ENCODE data around the gene PRSS53. TPM values are rescaled to one million over a fixed set of nuclear protein-coding genes. Genes with fewer than 3 reads are reported as not detected.
A peak's percentile ranks its signal among the peaks of the same experiment; 100 is the strongest.
"Not testable (repeated sequence)": the region's sequence is repeated elsewhere in the genome, so short reads cannot be mapped to it uniquely, and the experiment has no call there.

The PRSS53 gene
- total RNA-seq, 2 donors from 2014 or later = 3.2 to 4.4 TPM

DNA sequence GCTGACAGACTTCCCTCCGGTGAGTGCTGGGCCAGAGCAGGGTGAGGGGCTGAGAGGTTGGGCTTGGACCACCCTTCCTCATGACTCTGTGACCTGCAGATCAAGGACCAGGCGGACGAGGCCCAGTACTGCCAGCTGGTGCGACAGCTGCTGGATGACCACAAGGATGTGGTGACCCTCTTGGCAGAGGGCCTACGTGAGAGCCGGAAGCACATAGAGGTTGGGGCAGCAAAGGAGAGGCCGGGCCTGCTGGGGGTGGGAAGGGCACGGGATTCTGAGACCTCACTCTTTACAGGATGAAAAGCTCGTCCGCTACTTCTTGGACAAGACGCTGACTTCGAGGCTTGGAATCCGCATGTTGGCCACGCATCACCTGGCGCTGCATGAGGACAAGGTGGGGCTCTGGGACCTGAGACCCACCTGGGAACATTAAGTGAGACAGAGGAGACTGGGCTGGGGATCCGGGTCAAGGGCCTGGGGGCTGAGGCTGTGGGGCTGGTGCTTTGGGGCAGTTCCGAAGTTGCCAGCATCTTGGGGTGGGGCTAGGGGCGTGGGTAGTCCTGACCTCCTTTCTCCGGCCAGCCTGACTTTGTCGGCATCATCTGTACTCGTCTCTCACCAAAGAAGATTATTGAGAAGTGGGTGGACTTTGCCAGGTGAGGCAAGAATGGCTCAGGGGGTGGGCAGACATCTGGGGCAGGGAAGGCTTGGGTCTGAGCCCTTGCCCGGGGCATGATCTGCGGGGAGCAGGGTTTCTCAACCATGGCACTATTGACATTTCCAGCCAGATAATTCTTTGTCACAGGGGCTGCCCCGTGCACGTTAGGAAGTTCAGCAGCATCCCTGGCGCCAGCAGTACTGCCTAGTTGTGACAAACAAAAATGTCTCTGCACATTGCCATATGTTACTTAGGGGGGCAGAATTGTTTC lies 21.6 kb upstream of the PRSS53 start:
- Mint-ChIP-seq H3K27ac (no peak overlapping the region), H3K4me3 (peak overlapping the region; percentile 87), H3K36me3 (ENCODE audit: low read depth) (peaks cover 2% of the 10 kb centered on the region), H3K4me1 (peaks cover 17% of the 10 kb centered on the region), H3K27me3 (no peaks in the 10 kb centered on the region)
- H3K9me3 ChIP-seq (ENCODE audit: control insufficient read depth, low read length, poor library complexity, severe bottlenecking) = no peaks in the 10 kb centered on the region
- DNase-seq (no peak), ATAC-seq (no peak)

DNA sequence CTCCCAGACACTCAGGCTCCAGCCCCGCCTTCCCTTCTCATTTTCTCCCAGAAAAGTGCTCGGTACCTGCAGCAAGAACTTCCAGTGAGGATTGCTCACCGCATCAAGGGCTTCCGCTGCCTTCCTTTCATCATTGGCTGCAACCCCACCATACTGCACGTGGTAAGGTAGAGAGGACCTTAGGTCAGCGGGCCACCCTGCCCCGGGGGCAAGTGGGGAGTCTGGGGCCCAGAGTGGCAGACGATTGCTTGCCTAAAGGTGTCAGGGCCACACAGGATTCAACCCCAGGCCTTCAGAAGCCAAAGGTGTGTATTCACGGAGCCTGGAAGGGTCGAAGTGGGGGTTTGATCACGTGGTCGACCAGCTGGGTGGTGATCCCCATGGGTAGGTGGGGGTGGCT lies 20.9 kb upstream of the PRSS53 start:
- H3K27ac Mint-ChIP-seq = no peak overlapping the region
- H3K9me3 ChIP-seq (ENCODE audit: control insufficient read depth, low read length, poor library complexity, severe bottlenecking) = no peaks in the 10 kb centered on the region
- H3K4me3 Mint-ChIP-seq = peak overlapping the region; percentile 87
- peaks cover 2% of the 10 kb centered on the region for H3K36me3 Mint-ChIP-seq (ENCODE audit: low read depth)
- ATAC-seq (no peak), DNase-seq (no peak)
- peaks cover 17% of the 10 kb centered on the region for H3K4me1 Mint-ChIP-seq
- H3K27me3 Mint-ChIP-seq = no peaks in the 10 kb centered on the region

DNA sequence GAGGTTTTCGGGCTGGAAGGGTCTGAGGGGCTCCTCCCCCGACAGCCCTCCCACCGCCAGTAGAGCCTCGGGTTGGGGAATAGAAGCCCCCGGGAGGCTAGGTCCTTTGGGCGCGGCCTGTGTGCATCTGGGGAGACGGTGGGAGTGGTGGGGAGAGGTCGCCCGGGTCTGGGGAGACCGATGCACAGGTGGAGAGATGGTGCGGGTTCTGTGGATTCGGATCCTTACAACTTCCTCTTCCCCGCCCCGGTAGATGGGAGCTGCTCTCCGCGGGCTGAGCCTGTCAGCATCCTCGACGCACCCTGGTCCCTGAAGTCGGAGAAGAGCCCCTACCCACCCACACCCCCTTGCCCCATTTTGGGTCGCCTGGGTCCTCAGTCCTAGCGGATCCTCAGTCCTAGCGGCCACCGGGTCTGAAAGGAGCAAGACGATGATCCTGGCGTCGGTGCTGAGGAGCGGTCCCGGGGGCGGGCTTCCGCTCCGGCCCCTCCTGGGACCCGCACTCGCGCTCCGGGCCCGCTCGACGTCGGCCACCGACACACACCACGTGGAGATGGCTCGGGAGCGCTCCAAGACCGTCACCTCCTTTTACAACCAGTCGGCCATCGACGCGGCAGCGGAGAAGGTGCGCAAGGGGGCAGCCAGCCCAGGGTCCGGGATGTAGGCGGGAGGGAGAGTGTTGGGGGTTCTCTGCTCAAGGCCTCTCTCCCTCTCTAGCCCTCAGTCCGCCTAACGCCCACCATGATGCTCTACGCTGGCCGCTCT lies 20.2 kb upstream of the PRSS53 start:
- Mint-ChIP-seq H3K4me1 (peaks cover 17% of the 10 kb centered on the region), H3K4me3 (peak overlapping the region; percentile 87), H3K27me3 (no peaks in the 10 kb centered on the region), H3K27ac (no peak overlapping the region), H3K36me3 (ENCODE audit: low read depth) (peaks cover 2% of the 10 kb centered on the region)
- H3K9me3 ChIP-seq (ENCODE audit: control insufficient read depth, low read length, poor library complexity, severe bottlenecking) = no peaks in the 10 kb centered on the region
- ATAC-seq = no peak
- no peak for DNase-seq

DNA sequence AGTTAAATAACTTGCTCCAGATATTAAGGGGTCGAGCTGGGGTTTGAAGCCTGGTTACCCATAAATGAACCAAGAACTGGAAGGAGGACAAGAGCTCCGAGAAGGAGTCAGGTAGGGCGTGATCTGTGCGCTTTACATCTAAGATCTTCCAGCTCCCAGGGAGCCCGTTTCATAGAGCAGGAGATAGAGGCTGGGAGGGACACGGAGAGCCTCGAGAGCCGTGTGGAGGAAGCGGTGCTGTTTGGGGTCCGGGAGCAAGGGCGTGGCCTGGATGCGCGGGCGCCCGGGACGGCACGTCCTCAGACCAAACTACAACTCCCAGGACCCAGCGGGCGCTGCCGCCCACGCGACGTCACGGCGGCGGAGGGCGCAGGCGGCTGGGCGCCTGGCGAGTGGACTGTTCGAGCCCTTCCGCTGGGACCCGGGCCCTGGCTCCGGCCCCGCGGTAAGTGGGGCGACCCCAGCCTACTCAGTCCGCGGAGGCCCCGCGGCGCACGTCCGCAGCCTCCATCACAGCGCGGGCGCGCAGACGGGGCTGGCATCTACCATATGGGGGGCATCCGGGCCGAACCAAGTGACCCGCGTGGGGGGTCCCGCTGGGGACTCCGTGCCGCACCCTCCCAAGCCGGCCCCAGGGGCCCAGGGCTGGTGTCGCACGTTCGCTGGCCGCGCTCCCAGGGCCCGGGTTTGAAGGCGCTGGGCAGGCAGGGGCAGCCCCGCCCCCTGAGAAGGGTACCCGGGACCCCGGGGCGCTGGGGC lies 19.5 kb upstream of the PRSS53 start, which contains the start of gene BCKDK:
Gene BCKDK (plus strand): TSS at position 352 of the 759 bp plus-strand sequence. CDS start 838 bp downstream, outside the sequence.
- peak within 1 kb of the TSS; percentile 63 for H3K27ac Mint-ChIP-seq
- H3K36me3 Mint-ChIP-seq (ENCODE audit: low read depth) = peaks cover 2% of the 10 kb centered on the region
- DNase-seq = peak; percentile 29 to 47 (median 38)
- H3K9me3 ChIP-seq (ENCODE audit: control insufficient read depth, low read length, poor library complexity, severe bottlenecking) = no peaks in the 10 kb centered on the region
- ATAC-seq = peak; percentile 86
- peak within 1 kb of the TSS; percentile 89 for H3K4me3 Mint-ChIP-seq
- H3K4me1 Mint-ChIP-seq = peaks cover 16% of the 10 kb centered on the region
- no peaks in the 10 kb centered on the region for H3K27me3 Mint-ChIP-seq

DNA sequence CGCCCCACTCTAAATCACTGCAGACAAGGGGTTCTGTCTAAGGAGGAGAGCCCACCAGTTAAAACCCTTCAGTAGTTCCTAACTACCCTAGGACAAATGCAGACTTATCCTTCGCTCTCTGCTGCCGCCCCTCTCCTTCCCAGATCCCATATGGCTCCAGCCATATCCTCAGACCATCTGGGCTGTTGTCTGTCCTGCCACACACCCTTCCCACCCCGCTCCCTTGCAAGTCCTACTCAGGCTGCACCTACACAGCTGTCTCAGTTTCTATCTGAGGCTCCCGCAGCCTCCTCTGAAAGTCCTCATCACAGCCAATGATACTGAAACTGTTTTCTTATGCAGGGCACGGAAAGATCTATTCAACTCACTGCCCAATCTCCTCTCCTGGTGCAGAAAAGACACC lies 18.7 kb upstream of the PRSS53 start:
- H3K36me3 Mint-ChIP-seq (ENCODE audit: low read depth) = peaks cover 2% of the 10 kb centered on the region
- no peaks in the 10 kb centered on the region for H3K9me3 ChIP-seq (ENCODE audit: control insufficient read depth, low read length, poor library complexity, severe bottlenecking)
- ATAC-seq (no peak), DNase-seq (no peak)
- H3K27me3 Mint-ChIP-seq = no peaks in the 10 kb centered on the region
- H3K4me3 Mint-ChIP-seq = peak overlapping the region; percentile 89
- peak overlapping the region; percentile 63 for H3K27ac Mint-ChIP-seq
- peaks cover 16% of the 10 kb centered on the region for H3K4me1 Mint-ChIP-seq

DNA sequence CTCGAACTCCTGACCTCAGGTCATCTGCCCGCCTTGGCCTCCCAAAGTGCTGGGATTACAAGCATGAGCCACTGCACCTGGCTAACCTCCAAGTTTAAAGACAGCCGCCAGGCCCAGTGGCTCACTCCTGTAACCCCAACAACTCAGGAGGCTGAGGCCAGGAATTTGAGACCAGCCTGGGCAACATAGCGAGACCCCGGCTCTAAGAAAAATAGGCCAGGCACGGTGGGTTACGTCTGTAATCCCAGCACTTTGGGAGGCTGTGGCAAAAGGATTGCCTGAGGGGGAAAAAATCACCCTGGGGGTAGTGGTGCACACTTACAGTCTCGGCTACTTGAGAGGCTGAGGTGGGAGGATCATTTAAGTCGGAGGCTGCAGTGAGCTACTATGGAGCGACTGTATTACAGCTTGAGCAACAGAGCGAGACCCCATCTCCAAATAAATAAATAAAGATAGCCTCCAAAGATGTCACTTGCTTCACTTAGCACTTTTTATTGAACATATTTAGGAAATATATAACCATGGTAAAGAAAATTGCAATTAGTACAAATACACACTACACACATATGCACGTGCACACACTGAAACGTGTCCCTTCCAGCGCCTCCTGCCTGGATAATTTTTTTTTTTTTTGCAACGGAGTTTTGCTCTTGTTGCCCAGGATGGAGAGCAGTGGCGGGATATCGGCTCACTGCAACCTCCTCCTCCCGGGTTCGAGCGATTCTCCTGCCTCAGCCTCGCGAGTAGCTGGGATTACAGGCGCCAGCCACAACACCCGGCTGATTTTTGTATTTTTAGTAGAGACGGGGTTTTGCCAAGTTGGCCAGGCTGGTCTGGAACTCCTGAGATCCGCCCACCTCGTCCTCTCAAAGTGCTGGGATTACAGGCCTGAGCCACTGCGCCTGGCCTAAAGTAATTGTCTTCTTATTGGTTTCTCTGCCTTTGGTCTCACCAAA lies 18.0 kb upstream of the PRSS53 start:
- Mint-ChIP-seq H3K36me3 (ENCODE audit: low read depth) (peaks cover 2% of the 10 kb centered on the region), H3K27me3 (no peaks in the 10 kb centered on the region), H3K4me1 (peaks cover 16% of the 10 kb centered on the region), H3K4me3 (no peak overlapping the region), H3K27ac (no peak overlapping the region)
- no peak for ATAC-seq
- H3K9me3 ChIP-seq (ENCODE audit: control insufficient read depth, low read length, poor library complexity, severe bottlenecking) = no peaks in the 10 kb centered on the region
- no peak for DNase-seq

DNA sequence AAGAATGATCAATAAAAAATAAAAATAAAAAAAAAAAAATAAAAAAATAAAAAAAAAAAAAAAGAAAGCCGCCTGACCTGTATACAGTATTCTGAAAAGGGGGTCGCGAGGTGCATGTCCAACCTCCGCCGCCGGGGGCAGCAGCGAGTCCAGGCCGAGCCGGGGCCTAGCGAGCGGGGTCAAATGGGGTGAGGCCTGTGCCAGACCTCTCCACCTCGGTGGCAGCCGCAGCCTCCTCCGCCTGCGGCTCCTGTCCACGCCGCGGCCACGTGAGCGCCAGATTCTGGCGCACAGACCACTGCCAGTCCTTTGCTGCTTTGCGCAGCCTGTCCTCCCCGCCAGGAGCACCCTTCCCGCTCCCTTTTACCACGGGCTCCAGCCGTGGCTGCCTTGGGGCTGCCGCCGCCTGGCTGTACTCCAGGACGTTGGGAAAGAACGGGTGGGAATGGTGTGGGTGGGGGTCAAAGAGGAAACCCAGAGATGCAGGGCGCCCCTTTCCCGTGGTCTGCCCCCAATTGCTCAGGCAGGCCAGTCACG lies 17.0 kb upstream of the PRSS53 start:
- H3K9me3 ChIP-seq (ENCODE audit: control insufficient read depth, low read length, poor library complexity, severe bottlenecking) = no peaks in the 10 kb centered on the region
- ATAC-seq (peak; percentile 84), DNase-seq (peak; percentile 65 to 72 (median 68))
- peaks cover 16% of the 10 kb centered on the region for H3K4me1 Mint-ChIP-seq
- H3K27ac Mint-ChIP-seq = no peak overlapping the region
- peaks cover 2% of the 10 kb centered on the region for H3K36me3 Mint-ChIP-seq (ENCODE audit: low read depth)
- H3K4me3 Mint-ChIP-seq = peak overlapping the region; percentile 7
- no peaks in the 10 kb centered on the region for H3K27me3 Mint-ChIP-seq

DNA sequence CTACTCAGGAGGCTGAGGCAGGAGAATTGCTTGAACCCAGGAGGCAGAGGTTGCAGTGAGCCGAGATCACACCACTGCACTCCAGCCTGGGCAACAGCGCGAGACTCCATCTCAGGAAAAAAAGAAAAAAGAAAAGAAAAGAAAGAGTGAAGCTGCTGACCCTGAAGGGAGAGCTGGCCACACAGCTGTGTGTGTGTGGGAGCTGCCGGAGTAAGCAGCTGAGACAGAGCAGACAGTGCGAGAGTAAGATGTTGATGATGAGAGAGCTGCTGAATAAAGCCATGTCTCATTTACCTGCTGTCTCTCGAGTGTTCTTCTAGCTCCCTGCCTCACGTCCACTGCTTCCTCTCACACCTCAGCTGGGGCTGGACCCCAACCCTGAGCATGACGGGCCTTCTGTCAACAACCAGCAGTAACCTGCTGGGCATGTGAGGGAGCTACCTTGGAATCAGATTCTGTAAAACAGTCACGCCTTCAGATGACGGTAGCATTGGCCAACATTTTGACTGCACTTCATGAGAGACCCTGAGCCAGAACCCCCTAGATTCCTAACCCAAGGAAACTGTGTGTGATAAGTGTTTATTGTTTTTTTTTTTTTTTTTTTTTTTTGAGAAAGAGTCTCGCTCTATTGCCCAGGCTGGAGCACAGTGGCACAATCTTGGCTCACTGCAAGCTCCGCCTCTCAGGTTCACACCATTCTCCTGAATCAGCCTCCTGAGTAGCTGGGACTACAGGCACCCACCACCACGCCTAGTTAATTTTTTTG lies 12.3 kb upstream of the PRSS53 start:
- not testable (repeated sequence) for H3K4me1 Mint-ChIP-seq; H3K4me3 Mint-ChIP-seq; H3K36me3 Mint-ChIP-seq (ENCODE audit: low read depth)

DNA sequence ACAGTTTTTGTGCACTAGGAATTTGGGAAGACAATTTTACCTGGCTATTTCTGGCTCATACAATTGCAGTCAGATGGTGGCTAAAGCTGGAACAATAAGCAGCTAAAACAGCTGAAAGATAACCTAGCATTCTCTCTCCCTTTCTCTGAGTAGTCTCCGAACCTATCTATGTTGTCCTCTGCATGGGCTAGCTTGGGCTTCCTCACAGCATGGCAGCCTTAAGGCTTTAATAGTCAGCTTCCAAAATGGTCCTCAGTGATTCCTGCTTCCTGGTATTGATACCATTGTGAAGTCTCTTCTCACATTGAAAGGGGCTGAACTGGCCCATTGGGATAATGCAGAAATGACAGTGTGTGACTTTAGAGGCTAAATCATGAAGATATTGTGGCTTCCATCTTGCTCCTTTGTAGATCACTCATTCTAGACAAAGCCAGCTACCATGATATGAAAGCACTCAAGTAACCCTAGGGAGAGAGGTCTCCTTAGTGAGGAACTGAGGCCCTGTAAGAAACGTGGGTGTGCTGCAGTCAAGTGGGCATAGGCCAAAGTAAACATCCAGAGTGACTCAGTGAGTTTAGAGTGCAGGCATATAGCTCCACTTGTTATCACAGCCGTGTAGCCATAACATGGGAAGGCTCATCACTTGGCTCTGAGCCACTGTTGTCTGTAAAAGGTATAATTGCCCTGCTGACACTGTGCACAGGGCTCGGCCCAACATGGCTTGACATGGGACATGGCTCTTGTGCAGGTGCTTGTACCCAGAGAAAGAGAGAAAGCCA lies 11.3 kb upstream of the PRSS53 start:
- Mint-ChIP-seq H3K4me3 (no peak overlapping the region), H3K4me1 (peaks cover 10% of the 10 kb centered on the region), H3K36me3 (ENCODE audit: low read depth) (no peaks in the 10 kb centered on the region), H3K27ac (no peak overlapping the region), H3K27me3 (no peaks in the 10 kb centered on the region)
- ATAC-seq (no peak), DNase-seq (no peak)
- no peaks in the 10 kb centered on the region for H3K9me3 ChIP-seq (ENCODE audit: control insufficient read depth, low read length, poor library complexity, severe bottlenecking)

More for the DNA sequence above, 12.3 kb upstream of the PRSS53 start:
- not testable (repeated sequence) for H3K27ac Mint-ChIP-seq; DNase-seq; H3K9me3 ChIP-seq (ENCODE audit: control insufficient read depth, low read length, poor library complexity, severe bottlenecking); ATAC-seq; H3K27me3 Mint-ChIP-seq

DNA sequence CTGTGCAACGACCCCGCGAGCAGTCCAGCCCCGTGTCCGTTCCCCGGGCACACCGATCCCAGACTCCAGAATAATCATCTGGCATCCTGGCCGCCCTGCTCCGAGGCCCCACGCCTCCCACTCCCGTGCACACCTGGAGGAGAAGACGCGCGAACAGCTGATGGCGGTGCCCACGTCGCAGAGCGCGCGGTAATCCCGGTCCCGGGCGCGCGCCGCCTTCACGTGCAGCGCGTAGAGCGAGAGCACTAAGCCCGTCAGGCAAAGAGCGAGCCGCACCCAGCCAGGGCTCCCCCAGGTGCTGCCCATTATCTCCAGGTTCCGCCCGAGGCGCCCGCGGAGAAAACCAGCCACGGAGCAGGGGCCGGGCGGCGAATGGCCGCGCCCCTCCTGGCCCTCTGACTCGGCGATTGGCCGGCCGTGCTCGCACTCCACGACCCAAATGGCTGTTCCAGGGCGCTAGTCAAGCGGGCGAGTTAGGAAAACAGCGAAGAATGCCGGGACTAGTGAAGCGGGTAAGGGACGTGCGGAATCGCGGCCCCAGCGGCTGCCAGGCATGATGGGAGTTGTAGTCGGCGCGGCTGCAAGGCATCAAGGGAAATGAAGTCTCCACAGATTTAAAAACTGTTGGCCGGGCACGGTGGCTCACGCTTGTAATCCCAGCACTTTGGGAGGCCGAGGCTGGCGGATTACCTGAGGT lies 5.8 kb upstream of the PRSS53 start, which contains the start of gene VKORC1:
Gene VKORC1 (minus strand): TSS at position 374 of the 697 bp plus-strand sequence. CDS start 68 bp downstream, at position 306.
- H3K27ac Mint-ChIP-seq = peak within 1 kb of the TSS; percentile 98
- H3K4me3 Mint-ChIP-seq = peak within 1 kb of the TSS; percentile 95
- H3K36me3 Mint-ChIP-seq (ENCODE audit: low read depth) = no peaks in the 10 kb centered on the region
- ATAC-seq = peak; percentile 92
- DNase-seq = peak; percentile 69 to 80 (median 73)
- H3K9me3 ChIP-seq (ENCODE audit: control insufficient read depth, low read length, poor library complexity, severe bottlenecking) = no peaks in the 10 kb centered on the region
- H3K27me3 Mint-ChIP-seq = no peaks in the 10 kb centered on the region
- peaks cover 21% of the 10 kb centered on the region for H3K4me1 Mint-ChIP-seq

Measured in T-helper 17 cell (primary cell).